GM21717 (cell line): ENCODE results near the gene TMEM181.

Experiments used
- ATAC-seq: cut with Tn5 transposase; IDR thresholded peaks from one replicate; pipeline ENCODE4 v1.9.1; 2021; ENCODE audit warnings: mild to moderate bottlenecking, moderate library complexity; ENCODE audit not compliant: unreplicated experiment

TMEM181 gene

DNA sequence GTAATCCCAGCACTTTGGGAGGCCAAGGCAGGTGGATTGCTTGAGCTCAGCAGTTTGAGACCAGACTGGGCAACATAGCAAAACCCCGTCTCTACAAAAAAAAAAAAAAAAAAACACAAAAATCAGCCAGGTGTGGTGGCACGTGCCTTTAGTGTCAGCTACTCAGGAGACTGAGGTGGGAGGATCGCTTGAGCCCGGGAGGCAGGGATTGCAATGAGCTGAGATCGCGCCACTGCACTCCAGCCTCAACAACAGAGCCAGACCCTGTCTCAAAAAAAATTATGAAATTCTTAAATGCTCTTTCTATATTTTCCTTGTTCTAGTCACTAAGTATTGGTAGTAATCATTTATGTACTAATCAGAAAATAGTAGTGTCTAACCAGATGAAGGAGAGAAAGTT lies 120.6 kb downstream of the TMEM181 start:
- ATAC-seq = no peak

DNA sequence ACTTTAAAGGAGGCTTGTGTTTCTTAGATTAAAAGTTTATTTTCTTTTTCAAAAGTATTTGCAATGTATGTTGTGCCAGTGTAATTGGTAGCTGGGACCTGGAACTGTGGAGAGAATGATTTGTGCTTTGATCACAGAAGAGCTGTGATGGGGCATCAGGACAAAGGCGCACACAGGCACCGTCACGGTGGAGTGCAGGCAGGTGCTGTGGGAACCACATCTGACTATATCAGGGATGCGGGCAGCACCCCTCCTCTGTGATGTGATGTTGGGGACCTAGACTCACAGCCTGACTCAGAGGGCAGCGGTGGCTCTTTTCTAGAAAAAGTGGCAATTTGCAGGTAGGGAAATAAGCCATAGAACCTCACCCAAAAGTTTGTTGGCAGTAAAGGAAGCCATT lies 124.4 kb downstream of the TMEM181 start:
- no peak for ATAC-seq

DNA sequence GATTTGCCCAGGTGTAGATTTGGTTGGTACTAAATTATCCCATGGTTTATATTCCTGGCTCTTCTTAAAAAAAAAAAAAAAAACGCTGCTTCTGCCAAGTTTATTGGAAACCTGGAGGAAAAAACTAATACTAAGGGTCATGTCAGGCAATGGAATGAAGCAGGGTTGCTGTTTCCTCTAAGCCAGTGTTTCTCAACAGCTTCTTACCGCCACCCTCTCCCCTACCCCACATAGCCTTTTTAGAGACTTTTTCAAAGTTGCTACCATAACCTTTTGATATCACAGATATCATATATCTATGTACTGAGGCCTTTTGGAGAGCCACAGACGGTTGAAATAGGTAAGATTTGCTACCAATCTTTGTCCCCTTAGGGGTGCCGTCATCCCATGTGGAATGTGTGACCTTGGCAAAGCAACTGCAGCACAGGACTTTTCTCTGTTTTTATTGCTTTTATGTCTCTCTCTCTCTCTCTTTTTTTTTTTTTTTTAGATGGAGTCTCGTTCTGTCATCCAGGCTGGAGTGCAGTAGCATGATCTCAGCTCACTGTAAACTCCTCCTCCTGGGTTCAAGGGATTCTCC lies 124.9 kb downstream of the TMEM181 start:
- no peak for ATAC-seq
